Measurements from ENCODE around the gene HTR4.

DNA sequence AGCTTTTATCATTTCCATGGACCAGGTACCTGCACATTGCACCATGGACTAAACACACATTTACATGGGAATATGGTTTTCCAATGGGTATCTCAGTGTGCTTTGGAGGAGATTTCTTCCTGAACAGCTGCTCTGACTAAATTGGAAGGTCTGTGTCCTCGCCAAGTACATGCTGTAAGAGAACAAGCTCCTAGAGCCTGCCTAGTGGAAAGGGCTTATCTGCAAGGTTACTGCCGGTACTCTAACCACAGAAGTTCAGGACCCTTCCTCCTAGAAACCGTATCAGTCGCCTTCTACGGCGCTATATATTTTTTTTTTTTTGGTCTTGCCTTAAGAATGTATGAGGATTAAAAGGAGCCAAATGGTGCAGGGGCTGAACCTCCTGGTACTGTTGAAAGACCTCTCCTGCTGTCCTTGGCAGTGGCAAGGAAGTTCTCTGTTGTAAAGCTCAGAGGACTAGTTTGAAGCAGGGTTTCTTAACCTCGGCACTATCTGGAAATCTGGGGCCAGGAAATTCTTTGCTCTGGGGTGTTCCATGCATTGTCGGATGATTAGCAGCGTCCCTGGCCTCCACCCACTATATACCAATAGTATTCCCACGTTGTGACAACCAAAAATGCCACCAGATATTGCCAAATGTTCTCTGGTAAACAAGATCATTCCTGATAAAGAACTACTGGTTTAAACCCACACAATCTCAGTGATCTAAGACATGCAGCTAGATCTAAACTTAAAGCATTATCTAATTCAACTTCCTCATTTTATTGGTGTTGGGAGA lies 163.1 kb downstream of the HTR4 start:
- TF ChIP-seq, protein P1, sequence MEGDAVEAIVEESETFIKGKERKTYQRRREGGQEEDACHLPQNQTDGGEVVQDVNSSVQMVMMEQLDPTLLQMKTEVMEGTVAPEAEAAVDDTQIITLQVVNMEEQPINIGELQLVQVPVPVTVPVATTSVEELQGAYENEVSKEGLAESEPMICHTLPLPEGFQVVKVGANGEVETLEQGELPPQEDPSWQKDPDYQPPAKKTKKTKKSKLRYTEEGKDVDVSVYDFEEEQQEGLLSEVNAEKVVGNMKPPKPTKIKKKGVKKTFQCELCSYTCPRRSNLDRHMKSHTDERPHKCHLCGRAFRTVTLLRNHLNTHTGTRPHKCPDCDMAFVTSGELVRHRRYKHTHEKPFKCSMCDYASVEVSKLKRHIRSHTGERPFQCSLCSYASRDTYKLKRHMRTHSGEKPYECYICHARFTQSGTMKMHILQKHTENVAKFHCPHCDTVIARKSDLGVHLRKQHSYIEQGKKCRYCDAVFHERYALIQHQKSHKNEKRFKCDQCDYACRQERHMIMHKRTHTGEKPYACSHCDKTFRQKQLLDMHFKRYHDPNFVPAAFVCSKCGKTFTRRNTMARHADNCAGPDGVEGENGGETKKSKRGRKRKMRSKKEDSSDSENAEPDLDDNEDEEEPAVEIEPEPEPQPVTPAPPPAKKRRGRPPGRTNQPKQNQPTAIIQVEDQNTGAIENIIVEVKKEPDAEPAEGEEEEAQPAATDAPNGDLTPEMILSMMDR (IDR thresholded peaks at IDR 0.05; ENCODE audit: low read depth, low read length), result no peak
- TF ChIP-seq EZH2phosphoT487 (IDR thresholded peaks at IDR 0.05; ENCODE audit: low read depth), result no peak
